Measurements from ENCODE around the gene PPP1R2C.

PPP1R2C gene

GRCh38 chrX:42751573-42751972 is 26.4 kb downstream of the PPP1R2C start:
- H3K4me3 ChIP-seq (ENCODE audit: low read depth, low read length): no peak overlapping the region
- no peak for TF ChIP-seq CTCF (IDR thresholded peaks at IDR 0.05; ENCODE audit: low read depth, low read length, missing control alignments)
- H3K36me3 ChIP-seq (replicated peaks): no peaks in the 10 kb centered on the region
- H3K27me3 ChIP-seq (replicated peaks): no peaks in the 10 kb centered on the region
- DNase-seq: peak; percentile 9
- in situ Hi-C loops (cut with HindIII; ENCODE audit: low pct_ligation_motif_present, low sequenced_read_pairs): no loop called here
- H3K27ac ChIP-seq: no peak overlapping the region

- in situ Hi-C loops (cut with HindIII; ENCODE audit: low pct_ligation_motif_present, low sequenced_read_pairs): no loop called here
- Histone ChIP-seq H3K4me3 (ENCODE audit: low read depth, low read length) (no peak overlapping the region), H3K27me3 (replicated peaks) (no peaks in the 10 kb centered on the region), H3K36me3 (replicated peaks) (no peaks in the 10 kb centered on the region), H3K27ac (no peak overlapping the region)
- TF ChIP-seq CTCF (IDR thresholded peaks at IDR 0.05; ENCODE audit: low read depth, low read length, missing control alignments): no peak
- DNase-seq: peak; percentile 3
These were observed 29.7 kb downstream of the PPP1R2C start for GRCh38 chrX:42748067-42748850.

- in situ Hi-C loops (cut with HindIII; ENCODE audit: low pct_ligation_motif_present, low sequenced_read_pairs): no loop called here
These were observed 31.4 kb downstream of the PPP1R2C start for GRCh38 chrX:42746606-42747005.

GRCh38 chrX:42740456-42740855 is 37.5 kb downstream of the PPP1R2C start:
- in situ Hi-C loops (cut with HindIII; ENCODE audit: low pct_ligation_motif_present, low sequenced_read_pairs): no loop called here
- no peaks in the 10 kb centered on the region for H3K27me3 ChIP-seq (replicated peaks)
- no peak overlapping the region for H3K27ac ChIP-seq
- H3K4me3 ChIP-seq (ENCODE audit: low read depth, low read length): no peak overlapping the region
- H3K36me3 ChIP-seq (replicated peaks): no peaks in the 10 kb centered on the region
- no peak for DNase-seq
- no peak for TF ChIP-seq CTCF (IDR thresholded peaks at IDR 0.05; ENCODE audit: low read depth, low read length, missing control alignments)

More at GRCh38 chrX:42746606-42747005, 31.4 kb downstream of the PPP1R2C start:
- Histone ChIP-seq H3K27me3 (replicated peaks) (no peaks in the 10 kb centered on the region), H3K4me3 (ENCODE audit: low read depth, low read length) (no peak overlapping the region), H3K36me3 (replicated peaks) (no peaks in the 10 kb centered on the region), H3K27ac (no peak overlapping the region)
- TF ChIP-seq CTCF (IDR thresholded peaks at IDR 0.05; ENCODE audit: low read depth, low read length, missing control alignments): no peak
- peak; percentile 54 for DNase-seq

GRCh38 chrX:42739741-42740140 is 38.2 kb downstream of the PPP1R2C start:
- no peaks in the 10 kb centered on the region for H3K27me3 ChIP-seq (replicated peaks)
- H3K27ac ChIP-seq: no peak overlapping the region
- TF ChIP-seq CTCF (IDR thresholded peaks at IDR 0.05; ENCODE audit: low read depth, low read length, missing control alignments): no peak
- in situ Hi-C loops (cut with HindIII; ENCODE audit: low pct_ligation_motif_present, low sequenced_read_pairs): no loop called here
- H3K36me3 ChIP-seq (replicated peaks): no peaks in the 10 kb centered on the region
- DNase-seq: no peak
- H3K4me3 ChIP-seq (ENCODE audit: low read depth, low read length): no peak overlapping the region

- DNase-seq: no peak
- no peak for TF ChIP-seq CTCF (IDR thresholded peaks at IDR 0.05; ENCODE audit: low read depth, low read length, missing control alignments)
- no peak overlapping the region for H3K27ac ChIP-seq
These were observed 38.7 kb downstream of the PPP1R2C start for GRCh38 chrX:42739258-42739657.

More at GRCh38 chrX:42739258-42739657, 38.7 kb downstream of the PPP1R2C start:
- in situ Hi-C loops (cut with HindIII; ENCODE audit: low pct_ligation_motif_present, low sequenced_read_pairs): no loop called here
- H3K27me3 ChIP-seq (replicated peaks): no peaks in the 10 kb centered on the region
- no peak overlapping the region for H3K4me3 ChIP-seq (ENCODE audit: low read depth, low read length)
- H3K36me3 ChIP-seq (replicated peaks): no peaks in the 10 kb centered on the region
